IPS-15b (cell line): ENCODE measurements around the gene INS.

ENCODE experiments used
- H3K27me3 ChIP-seq: one replicate; pipeline ENCODE4 v1.6.1; 2013; ENCODE audit warnings: low read length; ENCODE audit not compliant: control insufficient read depth, insufficient read depth
- H3K36me3 ChIP-seq: one replicate; pipeline ENCODE4 v1.6.1; 2013; ENCODE audit warnings: low read length; ENCODE audit not compliant: control insufficient read depth, insufficient read depth
- H3K4me1 ChIP-seq: one replicate; pipeline ENCODE4 v1.6.1; 2013; ENCODE audit warnings: mild to moderate bottlenecking, low read length; ENCODE audit not compliant: control insufficient read depth, insufficient read depth
- H3K4me3 ChIP-seq: one replicate; pipeline ENCODE4 v1.5.1; 2013; ENCODE audit warnings: low read depth, low read length
- H3K9ac ChIP-seq: one replicate; pipeline ENCODE4 v1.6.1; 2013; ENCODE audit warnings: low read depth, mild to moderate bottlenecking, low read length
- H3K9me3 ChIP-seq: one replicate; pipeline ENCODE4 v1.6.1; 2013; ENCODE audit warnings: mild to moderate bottlenecking, low read length; ENCODE audit not compliant: control insufficient read depth, insufficient read depth

Gene INS

DNA sequence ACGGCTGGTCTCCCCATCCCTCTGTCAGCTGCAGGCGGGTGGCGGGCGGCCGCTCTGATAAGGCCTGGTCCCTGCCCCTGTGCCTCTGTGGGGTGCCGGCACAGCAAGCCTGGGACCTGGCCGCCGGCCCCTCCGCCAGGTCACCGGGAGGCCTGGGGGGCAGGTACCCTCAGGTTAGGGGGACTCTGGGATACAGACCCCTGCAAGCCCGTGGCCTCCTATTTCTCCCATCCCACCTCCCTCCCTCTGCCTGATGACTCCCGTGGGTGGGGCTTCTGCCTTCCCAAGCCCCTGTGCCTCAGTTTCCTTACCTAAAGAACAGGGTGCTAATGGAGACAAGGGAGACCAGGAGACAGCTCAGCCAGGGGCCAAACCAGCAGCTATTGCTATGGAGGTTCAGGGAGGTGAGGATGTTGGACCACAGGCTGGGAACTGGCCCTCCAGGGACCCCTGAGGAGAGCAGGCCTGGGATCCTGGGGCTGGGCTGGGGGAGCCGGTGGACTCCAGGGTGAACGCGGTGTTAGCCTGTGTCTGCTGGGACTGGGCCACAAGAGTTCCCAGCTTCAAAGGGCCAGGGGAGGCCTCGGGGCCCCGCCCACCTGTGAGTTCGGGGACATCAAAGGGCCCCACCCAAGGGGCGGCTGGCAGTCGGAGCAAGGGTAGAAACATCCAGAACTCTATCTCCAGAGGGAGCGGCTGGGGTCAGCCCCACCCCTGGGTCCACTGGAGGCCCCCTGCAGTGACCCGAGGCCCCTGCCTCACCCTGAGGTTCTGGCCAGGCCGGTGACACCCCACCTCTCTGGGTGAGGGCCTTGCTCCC, 42.6 kb upstream of the INS start:
- Histone ChIP-seq H3K4me1 (no peaks in the 10 kb centered on the region), H3K9me3 (no peaks in the 10 kb centered on the region), H3K36me3 (no peaks in the 10 kb centered on the region), H3K9ac (no peak overlapping the region), H3K27me3 (no peaks in the 10 kb centered on the region), H3K4me3 (no peak overlapping the region)

DNA sequence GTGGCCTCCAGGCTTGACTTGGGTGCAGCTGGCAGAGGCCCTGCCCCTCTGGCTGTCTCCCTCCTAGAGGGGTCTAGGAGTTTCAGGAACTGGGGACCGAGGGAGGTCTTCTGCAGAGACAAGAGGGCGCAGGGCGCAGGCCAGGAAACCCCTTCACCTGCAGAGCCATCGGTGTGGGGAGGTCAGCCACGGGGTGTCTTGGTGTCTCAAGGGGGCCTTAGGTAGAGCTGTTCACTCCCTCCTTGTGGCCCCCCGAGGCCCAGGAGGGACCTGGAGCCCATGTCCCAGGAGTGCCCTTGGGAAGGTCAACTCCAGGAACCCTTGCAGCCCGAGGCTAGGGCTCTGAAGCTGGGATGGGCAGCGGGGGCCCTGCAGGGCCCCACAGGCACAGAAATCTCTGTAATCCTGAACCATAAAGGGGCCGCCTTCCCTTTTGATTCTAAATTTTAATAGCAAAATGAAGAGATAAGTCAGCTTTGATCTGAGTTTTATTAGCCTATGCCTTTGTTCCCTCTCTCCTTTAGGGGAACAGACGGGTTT, 42.0 kb upstream of the INS start:
- Histone ChIP-seq H3K9ac (no peak overlapping the region), H3K9me3 (no peaks in the 10 kb centered on the region), H3K36me3 (no peaks in the 10 kb centered on the region), H3K4me1 (no peaks in the 10 kb centered on the region), H3K27me3 (no peaks in the 10 kb centered on the region), H3K4me3 (no peak overlapping the region)

DNA sequence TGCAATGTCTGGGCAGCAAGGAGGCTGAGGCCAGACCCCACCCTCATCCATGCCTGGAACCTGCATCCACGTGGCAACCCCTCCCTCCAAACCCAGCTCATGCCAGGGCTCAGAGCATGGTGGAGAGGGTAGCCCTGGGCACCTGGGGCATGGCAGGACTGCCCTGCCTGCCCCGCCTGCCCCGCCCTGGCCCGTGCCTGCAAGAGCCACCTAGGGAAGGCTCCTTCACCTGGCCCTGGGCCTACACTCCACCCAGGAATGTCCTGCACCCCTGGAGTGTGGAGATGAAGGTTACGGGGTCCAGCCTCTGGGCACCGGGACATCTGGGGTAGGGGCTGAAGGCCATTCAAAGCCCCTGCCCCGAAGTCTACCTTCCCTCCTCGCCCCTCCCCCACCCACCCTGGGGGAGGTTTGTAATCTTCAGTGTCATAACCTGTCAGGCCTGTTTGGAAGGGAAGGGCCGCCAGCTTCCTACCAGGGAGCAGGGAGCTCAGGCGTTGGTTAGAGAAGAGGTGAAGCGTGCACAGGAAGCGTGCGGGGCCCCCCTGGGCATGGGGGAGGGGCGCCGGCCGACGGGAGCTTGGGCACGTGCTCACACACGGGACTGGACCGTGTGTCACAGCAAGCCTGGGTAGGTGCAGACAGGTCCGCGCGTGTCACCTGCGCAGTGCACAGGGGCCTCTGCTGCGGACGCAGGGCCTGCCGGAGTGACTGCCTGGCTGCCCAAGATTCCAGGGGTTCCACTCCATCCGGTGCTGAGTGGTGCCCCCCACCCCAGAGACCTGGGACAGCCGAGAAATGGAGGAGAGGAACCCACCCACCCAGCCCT, 41.3 kb upstream of the INS start:
- Histone ChIP-seq H3K4me3 (no peak overlapping the region), H3K9ac (no peak overlapping the region), H3K4me1 (no peaks in the 10 kb centered on the region)

DNA sequence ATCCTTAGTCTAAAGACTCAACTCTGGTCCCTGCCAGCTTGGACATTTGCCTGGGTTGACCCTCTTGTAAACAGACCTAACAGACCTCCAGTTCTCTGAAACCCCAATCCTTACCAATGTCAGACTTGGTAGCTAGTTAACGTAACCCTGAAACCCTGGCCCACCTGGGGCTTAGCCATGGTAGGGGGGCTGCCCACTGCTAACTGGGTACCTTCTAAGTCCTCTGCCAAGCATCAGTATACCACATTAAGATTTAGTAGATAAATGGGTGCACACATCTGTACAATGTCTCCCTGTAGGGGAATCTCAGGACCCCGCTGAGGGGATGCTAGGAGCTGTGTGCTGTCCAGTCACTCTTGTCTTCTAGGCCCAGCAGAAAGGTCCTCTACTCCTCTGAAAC, 40.5 kb upstream of the INS start:
- Histone ChIP-seq H3K4me3 (no peak overlapping the region), H3K9me3 (no peaks in the 10 kb centered on the region), H3K27me3 (peaks cover 5% of the 10 kb centered on the region), H3K4me1 (no peaks in the 10 kb centered on the region), H3K9ac (no peak overlapping the region), H3K36me3 (no peaks in the 10 kb centered on the region)

More for the DNA sequence above, 41.3 kb upstream of the INS start:
- Histone ChIP-seq H3K36me3 (no peaks in the 10 kb centered on the region), H3K9me3 (no peaks in the 10 kb centered on the region), H3K27me3 (no peaks in the 10 kb centered on the region)

DNA sequence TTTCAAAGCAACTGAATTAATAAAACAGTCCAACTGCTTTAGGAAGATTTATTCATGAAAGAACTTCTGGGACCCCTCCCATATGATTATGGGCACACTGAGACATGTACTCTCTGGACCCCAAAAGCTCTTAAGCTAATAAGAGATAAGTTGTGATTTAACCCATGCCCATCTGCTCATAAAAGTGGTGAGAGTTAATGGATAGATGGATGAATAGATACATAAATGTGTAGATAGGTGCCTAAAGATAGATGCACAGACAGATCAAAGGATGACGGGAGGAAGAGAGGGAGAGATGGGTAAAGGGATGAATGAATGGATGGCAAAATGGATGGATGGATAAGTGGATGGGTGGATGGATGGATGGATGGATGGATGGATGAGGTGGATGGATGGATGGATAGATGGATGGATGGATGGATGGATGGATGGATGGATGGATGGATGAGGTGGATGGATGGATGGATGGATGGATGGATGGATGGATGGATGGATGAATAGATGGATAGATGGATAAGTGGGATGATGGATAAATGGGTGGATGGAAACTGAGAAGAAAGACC, 40.0 kb upstream of the INS start:
- H3K36me3 ChIP-seq: no peaks in the 10 kb centered on the region
- no peaks in the 10 kb centered on the region for H3K9me3 ChIP-seq
- H3K9ac ChIP-seq: no peak overlapping the region
- H3K27me3 ChIP-seq: peaks cover 9% of the 10 kb centered on the region
- no peaks in the 10 kb centered on the region for H3K4me1 ChIP-seq
- H3K4me3 ChIP-seq: no peak overlapping the region

DNA sequence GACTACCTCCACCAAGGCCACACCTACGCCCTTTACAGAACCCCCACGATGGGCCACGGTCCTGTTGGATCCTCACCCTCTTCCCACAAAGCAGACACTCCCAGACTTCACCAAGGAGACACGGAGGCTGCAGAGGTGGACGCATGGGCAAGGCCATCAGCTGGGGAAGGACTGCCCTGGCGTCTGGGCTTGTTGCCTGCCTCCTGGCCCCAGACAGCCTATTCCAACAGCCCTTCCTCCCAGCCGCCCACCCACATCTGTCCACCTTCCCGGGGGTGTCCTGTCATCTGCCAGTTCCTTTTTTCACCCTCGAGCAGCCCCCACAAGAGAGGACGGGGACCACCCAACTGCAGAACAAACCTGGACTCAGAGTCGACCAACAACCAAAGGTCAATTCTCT, 39.5 kb upstream of the INS start:
- Histone ChIP-seq H3K9ac (no peak overlapping the region), H3K4me3 (no peak overlapping the region), H3K4me1 (no peaks in the 10 kb centered on the region), H3K36me3 (no peaks in the 10 kb centered on the region), H3K27me3 (peaks cover 9% of the 10 kb centered on the region), H3K9me3 (no peaks in the 10 kb centered on the region)

DNA sequence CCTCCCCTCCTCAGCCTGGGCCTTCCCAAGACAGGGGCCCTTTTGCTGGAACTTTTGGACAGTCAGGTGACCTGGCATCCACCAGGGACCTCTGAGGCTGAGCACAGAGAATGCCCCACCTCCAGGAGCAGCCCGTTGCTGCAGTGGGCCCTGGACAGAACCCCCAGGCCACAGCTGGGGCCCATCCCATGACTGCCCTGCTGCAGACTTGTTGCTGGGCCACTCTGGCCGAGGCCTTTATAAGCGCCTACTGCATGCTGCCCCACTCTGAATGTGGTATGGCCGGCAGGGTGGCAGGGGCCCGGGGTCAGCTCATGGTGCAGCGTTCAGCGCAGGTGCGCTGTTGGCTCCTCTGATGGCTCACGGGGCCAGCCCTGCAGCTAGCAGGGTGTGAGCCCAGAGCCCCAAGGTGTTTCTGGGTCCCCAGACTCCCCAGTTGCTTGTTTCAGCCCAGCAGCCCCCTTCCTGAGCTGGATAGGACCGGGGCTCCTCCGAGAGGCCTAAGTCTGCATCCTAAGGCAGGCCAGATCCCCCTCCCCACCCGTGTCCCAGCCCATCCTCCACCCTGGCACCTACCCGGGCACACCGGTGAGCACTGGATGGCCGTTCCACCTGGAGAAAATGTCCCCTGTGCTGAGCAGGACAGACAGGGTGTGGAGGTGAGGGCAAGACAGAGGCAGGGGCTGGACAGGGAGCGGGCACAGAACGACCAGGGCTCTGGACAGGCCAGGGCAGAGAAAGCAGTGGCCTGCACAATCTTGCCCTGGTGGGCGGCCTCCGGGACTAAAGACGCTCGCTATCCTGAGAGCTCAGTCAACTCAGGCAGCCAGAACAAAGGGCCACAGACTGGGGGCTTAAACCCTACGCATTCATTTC, 38.7 kb upstream of the INS start:
- no peaks in the 10 kb centered on the region for H3K9me3 ChIP-seq
- H3K4me1 ChIP-seq: no peaks in the 10 kb centered on the region
- H3K36me3 ChIP-seq: no peaks in the 10 kb centered on the region
- no peak overlapping the region for H3K4me3 ChIP-seq
- H3K9ac ChIP-seq: no peak overlapping the region
- H3K27me3 ChIP-seq: peaks cover 9% of the 10 kb centered on the region

DNA sequence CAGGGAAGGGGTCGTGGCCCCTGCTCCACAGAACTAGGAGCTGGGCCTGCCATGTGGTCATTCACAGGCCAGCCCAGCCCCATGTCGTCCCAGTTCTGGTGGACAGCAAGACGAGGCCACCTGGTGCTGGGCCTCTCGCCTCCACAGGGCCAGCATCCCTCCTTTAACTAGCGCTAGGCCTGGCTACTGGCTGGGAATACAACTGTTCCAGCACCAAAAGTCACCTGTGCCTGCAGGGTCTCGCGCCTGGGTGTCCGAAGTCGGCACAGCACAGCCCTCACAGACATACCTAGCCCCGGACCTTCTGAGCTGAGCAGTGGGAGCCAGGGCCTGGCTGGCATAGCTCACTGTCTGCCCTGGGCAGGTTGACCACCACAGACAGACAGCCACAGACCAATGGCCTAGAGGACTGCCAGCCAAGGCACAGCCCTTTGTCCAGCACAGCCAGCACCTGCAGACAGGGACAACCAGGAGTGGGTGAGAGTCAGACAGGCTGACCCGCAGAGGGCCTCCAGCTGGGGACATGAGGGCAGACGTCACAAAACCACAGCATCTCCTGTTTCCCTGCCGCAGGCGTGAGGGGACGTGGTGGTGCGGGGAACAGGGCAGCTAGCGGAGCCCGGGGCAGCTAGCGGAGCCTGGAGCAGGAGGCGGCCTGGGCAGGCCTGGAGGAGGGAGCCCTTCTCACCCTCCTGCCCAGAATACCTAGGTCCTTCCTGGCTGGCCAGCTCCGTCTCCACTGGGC, 37.8 kb upstream of the INS start:
- Histone ChIP-seq H3K36me3 (no peaks in the 10 kb centered on the region), H3K27me3 (peaks cover 9% of the 10 kb centered on the region), H3K9me3 (no peaks in the 10 kb centered on the region), H3K4me3 (no peak overlapping the region), H3K4me1 (no peaks in the 10 kb centered on the region), H3K9ac (no peak overlapping the region)

DNA sequence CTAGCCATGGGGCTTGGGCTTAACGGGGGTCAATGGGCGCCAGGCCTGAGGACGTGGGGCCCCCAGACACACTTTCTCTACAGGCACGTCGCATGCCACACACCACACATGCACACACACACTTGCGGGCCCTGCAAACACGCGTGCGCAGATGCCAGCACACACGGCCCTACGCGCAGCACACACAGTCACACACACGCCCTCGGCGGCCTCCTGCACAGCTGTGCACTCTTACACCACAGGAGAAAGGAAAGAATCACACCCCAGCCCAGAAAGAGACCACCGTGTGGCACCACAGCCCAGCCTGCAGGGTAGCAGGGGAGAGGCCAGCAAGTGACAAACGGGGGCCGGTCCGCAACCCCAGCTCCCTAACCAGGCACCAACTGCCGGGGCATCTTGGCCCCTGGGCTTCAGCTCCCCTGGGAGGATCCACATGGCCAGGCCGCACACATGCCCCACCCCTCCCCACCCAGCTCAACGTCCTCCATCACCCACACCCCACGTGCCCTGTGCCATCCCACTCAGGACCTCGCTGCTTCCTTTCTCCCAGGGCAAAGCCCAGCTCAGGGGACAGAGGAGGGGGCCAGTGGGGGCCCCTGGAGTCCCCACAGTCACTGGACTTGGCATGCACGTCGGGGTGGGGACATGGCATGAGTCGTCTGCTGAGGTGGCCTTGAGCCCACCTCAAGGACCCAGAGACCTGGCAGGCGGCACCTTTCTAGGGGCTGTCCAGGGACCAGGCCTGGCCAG, 36.9 kb upstream of the INS start:
- H3K36me3 ChIP-seq: no peaks in the 10 kb centered on the region
- peaks cover 9% of the 10 kb centered on the region for H3K27me3 ChIP-seq
- H3K4me1 ChIP-seq: no peaks in the 10 kb centered on the region
- H3K4me3 ChIP-seq: no peak overlapping the region
- H3K9ac ChIP-seq: no peak overlapping the region
- H3K9me3 ChIP-seq: no peaks in the 10 kb centered on the region

DNA sequence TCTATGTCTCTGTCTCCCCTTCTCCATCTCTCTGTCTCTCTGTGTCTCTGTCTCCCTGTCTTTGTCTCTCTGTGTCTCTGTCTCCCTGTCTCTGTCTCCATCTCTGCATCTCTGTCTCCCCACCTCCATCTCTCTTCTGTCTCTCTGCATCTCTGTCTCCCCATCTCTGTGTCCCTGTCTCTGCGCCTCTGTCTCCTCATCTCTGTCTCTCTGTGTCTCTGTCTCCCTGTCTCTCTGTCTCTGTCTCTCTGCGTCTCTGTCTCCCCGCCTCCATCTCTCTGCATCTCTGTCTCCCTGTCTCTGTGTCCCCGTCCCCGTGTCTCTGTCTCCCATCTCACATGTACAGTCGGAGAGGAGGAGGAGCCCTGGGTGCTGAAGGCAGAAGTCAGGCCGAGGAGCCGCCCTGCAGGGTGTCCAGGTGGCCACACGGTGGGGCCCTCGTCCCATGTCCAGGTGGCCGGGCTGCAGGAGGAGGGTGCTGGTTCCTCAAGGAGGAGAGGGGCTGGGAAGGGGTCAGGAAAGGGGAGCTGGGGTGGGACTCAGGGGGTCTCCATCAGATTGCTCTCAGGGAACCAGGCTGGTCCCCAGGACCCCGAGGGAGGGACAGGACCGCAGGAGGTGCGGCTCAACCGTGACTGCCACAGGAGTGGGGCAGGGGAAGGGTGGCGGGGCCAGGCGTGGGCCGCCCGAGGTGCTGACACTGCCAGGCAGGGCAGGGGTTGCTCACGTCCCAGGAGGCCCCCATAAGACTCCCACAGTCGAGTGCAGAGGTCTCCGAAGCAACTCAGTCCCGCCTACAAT, 36.2 kb upstream of the INS start:
- no peaks in the 10 kb centered on the region for H3K9me3 ChIP-seq

More for the DNA sequence above, 36.2 kb upstream of the INS start:
- H3K4me1 ChIP-seq: no peaks in the 10 kb centered on the region
- H3K9ac ChIP-seq: no peak overlapping the region
- no peak overlapping the region for H3K4me3 ChIP-seq
- H3K27me3 ChIP-seq: peaks cover 9% of the 10 kb centered on the region
- no peaks in the 10 kb centered on the region for H3K36me3 ChIP-seq
